Vagina (tissue), 2 donors: ENCODE data around the gene C19orf33.

Source experiments
- CTCF ChIP-seq, 3 experiments: fragments of 450-650 bp in 2 of 3; fragments of 200-600 bp in 1 of 3; sonication (generic) in 1 of 3; IDR thresholded peaks; one replicate each; pipeline ENCODE4 v1.5.1; 2017 to 2019; ENCODE audit warnings: antibody characterized with exemption in 3 of 3, mild to moderate bottlenecking in 2 of 3, moderate library complexity in 2 of 3
- POLR2A ChIP-seq, 2 donors: fragments of 450-650 bp; IDR thresholded peaks; one replicate each; pipeline ENCODE4 v1.6.1; 2017; ENCODE audit warnings: antibody characterized with exemption in 2 of 2, mild to moderate bottlenecking in 2 of 2, moderate library complexity in 2 of 2

GRCh38 chr19:38346837-38347236 lies 42.8 kb downstream of the C19orf33 start:
- TF ChIP-seq CTCF (IDR thresholded peaks at IDR 0.05) = no peak
- no peak for TF ChIP-seq POLR2A (IDR thresholded peaks at IDR 0.05)
